GM12878 (cell line): Measurements from ENCODE around the gene COA4.

ENCODE experiments used
- BACH1 ChIP-seq: fragments of 450-650 bp; IDR thresholded peaks from 2 replicates; pipeline ENCODE4 v1.6.1; 2017; ENCODE audit warnings: mild to moderate bottlenecking, borderline replicate concordance
- EGR1 ChIP-seq, 2 experiments: IDR thresholded peaks; 1 replicate in 1 of 2; 2 replicates in 1 of 2; pipeline ENCODE4 v1.6.1; 2011 to 2012; ENCODE audit warnings: low read depth in 2 of 2, low read length in 2 of 2, borderline replicate concordance in 1 of 2, mild to moderate bottlenecking in 1 of 2, moderate library complexity in 1 of 2
- EZH2 ChIP-seq: IDR thresholded peaks from 2 replicates; pipeline ENCODE4 v1.6.1; 2012; ENCODE audit warnings: low read depth, mild to moderate bottlenecking, control low read depth, inconsistent platforms, low read length, borderline replicate concordance; ENCODE audit not compliant: control insufficient read depth
- MYC ChIP-seq: IDR thresholded peaks from 2 replicates; pipeline ENCODE4 v1.6.1; 2011; ENCODE audit warnings: mild to moderate bottlenecking, low read length, moderate library complexity, inconsistent platforms; ENCODE audit not compliant: insufficient read depth, insufficient replicate concordance, insufficient read length, severe bottlenecking
- RCOR1 ChIP-seq: conservative IDR thresholded peaks from 2 replicates; pipeline ENCODE4 v1.6.1; 2012; ENCODE audit warnings: low read depth, low read length, improper control_type of control experiment
- REST ChIP-seq: IDR thresholded peaks from 2 replicates; pipeline ENCODE4 v1.6.1; 2012; ENCODE audit warnings: mild to moderate bottlenecking, low read depth, low read length
- SMARCA5 ChIP-seq: fragments of 450-650 bp; IDR thresholded peaks from 2 replicates; pipeline ENCODE4 v1.6.1; 2017; ENCODE audit warnings: mild to moderate bottlenecking
- SREBF2 ChIP-seq: IDR thresholded peaks from 2 replicates; pipeline ENCODE4 v1.6.1; 2012; ENCODE audit warnings: mild to moderate bottlenecking, low read length
- TF ChIP-seq, protein P1 (sequence below): fragments of 450-650 bp; IDR thresholded peaks from 2 replicates; pipeline ENCODE4 v1.6.1; 2017; ENCODE audit warnings: antibody characterized with exemption, mild to moderate bottlenecking, moderate library complexity

GRCh38 chr11:73859671-73860070 lies 17.0 kb downstream of the COA4 start:
- TF ChIP-seq SREBF2 = no peak
- no peak for TF ChIP-seq BACH1
- no peak for TF ChIP-seq MYC
- TF ChIP-seq RCOR1 = no peak
- no peak for TF ChIP-seq REST
- TF ChIP-seq EGR1 (IDR thresholded peaks at IDR 0.05; ENCODE audit: borderline replicate concordance in 1 of 2, low read depth in 2 of 2, low read length in 2 of 2) = no peak
- TF ChIP-seq, protein P1, sequence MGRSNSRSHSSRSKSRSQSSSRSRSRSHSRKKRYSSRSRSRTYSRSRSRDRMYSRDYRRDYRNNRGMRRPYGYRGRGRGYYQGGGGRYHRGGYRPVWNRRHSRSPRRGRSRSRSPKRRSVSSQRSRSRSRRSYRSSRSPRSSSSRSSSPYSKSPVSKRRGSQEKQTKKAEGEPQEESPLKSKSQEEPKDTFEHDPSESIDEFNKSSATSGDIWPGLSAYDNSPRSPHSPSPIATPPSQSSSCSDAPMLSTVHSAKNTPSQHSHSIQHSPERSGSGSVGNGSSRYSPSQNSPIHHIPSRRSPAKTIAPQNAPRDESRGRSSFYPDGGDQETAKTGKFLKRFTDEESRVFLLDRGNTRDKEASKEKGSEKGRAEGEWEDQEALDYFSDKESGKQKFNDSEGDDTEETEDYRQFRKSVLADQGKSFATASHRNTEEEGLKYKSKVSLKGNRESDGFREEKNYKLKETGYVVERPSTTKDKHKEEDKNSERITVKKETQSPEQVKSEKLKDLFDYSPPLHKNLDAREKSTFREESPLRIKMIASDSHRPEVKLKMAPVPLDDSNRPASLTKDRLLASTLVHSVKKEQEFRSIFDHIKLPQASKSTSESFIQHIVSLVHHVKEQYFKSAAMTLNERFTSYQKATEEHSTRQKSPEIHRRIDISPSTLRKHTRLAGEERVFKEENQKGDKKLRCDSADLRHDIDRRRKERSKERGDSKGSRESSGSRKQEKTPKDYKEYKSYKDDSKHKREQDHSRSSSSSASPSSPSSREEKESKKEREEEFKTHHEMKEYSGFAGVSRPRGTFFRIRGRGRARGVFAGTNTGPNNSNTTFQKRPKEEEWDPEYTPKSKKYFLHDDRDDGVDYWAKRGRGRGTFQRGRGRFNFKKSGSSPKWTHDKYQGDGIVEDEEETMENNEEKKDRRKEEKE = no peak
- TF ChIP-seq EZH2 = no peak
- TF ChIP-seq SMARCA5 = no peak
